ENCODE results near the gene C2CD2.

Gene C2CD2

DNA sequence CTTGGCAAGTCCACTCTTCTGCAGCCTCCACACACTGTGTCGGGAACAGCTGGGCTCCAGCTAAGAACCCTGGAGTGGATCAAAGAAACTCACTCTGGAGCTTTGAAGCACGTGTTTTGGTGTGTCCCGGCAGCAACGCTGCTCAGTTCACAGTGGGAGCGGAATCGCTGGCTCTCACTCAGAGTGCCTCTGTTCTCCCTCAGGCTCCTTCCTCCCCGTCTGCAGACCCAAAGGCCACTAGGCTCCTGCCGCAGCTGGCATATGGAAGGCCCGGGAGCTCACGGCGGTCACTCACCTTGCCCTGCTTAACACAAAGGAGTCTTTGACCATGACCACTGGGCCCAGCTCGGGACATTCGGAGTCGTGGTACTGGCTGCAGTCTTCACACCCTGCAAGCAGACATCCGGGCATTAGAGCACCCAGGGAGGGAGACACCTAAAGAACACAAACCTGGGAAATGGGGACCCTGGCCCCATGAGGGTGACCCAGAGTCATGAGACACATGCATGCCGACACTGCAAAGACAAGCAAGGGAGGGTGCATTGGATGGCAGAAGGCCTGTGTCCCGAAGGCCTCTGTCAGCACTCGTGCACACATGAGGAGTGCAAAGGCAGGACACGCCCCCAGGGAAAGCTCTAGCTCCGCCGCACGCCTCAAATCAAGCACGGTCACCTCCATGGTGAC, 94.4 kb downstream of the C2CD2 start:
- DNase-seq = no peak

DNA sequence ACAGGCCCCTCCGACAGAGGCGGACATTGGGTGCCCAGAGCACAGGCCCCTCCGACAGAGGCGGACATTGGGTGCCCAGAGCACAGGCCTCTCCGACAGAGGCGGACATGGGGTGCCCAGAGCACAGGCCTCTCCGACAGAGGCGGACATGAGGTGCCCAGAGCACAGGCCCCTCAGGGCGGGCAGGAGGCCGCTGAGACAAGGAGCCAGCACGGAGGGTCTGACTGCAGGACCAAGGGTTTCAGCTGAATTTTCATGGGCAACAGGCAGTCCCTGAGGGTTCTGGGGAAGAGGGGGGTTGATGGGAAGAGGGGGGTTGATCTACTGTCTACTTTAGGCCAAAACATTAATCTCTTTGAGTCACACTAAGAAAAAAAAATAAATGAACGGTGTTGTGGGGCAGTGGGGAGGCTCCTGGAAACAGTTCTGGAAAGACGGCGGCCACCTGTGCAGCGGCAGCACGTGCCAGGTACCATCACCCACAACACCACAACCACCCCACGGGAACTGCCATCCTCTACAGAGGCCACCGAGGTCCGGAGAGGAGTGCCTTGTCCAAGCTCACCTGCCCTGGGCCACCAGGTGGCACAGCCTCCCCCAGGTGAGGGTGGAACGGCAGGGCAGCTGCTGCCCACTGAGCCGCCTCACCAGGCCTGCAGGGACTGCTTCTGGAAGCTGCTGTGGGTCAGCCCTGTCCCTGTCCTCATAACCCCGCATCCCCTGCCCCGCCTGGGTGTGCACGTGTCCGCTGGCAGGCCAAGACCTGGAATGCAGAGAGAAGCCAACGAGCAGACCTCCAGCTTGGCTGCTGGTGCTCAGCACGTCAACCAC, 95.1 kb downstream of the C2CD2 start:
- DNase-seq = no peak

GRCh38 chr21:41857771-41858300, 96.0 kb downstream of the C2CD2 start:
- DNase-seq = no peak

- no peak for DNase-seq
These were observed 97.2 kb downstream of the C2CD2 start for GRCh38 chr21:41856572-41856971.

- DNase-seq = no peak
These were observed 99.3 kb downstream of the C2CD2 start for GRCh38 chr21:41854426-41854995.

DNA sequence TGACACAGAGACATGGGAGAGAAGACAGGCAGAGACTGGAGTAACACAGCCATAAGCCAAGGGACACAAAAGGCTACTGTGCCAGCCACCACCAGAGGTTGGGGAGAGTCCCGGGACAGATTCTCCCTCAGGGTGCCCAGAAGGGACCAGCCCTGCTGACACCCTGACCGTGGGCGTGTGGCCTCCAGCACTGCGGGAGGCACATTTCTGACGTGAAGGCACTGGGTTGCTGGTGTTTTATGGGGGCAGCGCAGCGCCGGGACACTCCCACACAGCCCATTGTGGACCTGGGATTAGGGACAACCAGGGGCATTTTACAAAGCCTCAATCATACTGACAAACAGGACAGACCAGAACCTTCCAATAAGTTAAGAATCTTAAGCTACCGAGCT, 100.9 kb downstream of the C2CD2 start:
- no peak for DNase-seq

DNA sequence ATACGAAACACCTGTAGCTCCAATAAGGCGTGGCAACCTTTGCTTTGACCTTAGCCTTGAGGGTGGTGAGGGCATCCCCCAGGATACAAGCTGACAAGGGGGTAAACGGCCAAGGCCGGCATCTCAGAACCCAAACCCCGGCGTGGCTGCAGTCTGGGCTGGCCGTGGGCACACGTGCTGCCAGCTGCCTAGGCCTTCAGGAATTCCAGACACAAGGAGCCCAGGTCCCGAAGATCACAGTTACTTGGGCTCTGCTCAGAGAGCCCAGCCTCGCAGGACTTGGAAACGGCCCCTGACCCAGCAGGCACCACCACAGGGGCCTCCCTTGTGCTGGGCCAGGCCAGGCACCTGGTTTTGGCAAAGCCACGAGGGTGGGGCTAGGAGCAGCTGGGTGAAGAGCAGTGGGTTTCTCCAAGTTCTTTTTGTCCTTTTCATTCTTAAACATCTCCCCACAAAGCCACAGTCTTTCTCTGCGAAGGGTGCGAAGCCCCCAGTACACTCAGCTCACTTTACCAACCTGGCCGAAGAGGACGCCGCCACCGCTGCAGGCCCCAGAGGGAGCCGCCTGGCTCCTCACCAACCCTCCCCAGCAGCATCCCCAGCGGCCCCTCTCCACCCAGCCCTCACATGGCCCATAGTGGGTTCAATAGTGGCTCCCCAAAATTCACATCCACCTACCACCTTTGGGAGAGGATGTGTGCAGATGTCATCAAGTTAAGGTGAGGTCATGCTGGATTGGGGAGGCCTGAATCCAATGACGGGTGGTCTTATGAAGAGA, 101.5 kb downstream of the C2CD2 start:
- no peak for DNase-seq

- no peak for DNase-seq
These were observed 102.6 kb downstream of the C2CD2 start for GRCh38 chr21:41851090-41851790.

DNA sequence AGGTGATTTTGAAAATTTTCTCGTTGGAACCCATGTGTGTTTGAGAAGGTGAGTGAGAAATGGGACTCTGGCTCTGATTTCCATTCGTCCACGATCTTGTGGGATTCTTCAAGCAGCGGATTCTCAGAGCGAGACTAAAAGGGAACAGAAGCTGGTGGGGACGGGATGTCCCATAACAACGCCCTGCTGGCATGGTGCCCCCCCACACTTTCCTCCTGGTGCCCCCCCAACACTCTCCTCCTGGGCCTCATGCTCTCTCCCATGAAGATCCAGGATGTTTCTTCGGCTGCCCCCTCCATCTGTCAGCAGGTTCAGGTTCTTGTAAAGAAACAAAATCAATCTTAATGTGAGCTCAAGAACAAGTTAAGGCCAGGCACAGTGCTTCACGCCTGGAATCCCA, 103.7 kb downstream of the C2CD2 start:
- DNase-seq = no peak

DNA sequence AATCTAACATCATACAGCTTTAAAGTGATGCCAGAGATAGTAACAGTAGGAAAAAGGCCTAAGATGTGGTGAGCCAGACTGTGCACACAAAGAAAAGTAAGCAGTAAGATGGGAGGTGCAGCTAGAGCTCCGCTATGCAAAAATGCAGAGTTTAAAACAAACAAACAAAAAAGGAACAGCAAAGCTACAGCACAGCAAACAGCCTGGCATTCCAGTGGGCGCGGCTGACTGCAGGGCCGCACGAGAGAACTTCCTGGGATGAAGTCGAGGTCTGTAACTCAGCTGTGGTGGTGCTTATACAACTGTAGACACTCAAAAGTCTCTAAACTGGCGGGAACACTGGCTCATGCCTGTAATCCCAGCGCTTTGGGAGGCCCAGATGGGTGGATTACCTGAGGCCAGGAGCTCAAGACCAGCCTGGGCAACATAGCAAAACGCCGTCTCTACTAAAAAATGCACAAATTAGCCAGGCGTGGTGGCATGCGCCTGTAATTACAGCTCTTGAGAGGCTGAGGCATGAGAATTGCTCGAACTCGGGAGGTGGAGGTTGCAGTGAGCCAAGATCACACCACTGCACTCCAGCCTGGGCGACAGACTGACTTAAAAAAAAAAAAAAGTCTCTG, 104.7 kb downstream of the C2CD2 start:
- no peak for DNase-seq

GRCh38 chr21:41848533-41848932, 105.3 kb downstream of the C2CD2 start:
- DNase-seq = no peak

DNA sequence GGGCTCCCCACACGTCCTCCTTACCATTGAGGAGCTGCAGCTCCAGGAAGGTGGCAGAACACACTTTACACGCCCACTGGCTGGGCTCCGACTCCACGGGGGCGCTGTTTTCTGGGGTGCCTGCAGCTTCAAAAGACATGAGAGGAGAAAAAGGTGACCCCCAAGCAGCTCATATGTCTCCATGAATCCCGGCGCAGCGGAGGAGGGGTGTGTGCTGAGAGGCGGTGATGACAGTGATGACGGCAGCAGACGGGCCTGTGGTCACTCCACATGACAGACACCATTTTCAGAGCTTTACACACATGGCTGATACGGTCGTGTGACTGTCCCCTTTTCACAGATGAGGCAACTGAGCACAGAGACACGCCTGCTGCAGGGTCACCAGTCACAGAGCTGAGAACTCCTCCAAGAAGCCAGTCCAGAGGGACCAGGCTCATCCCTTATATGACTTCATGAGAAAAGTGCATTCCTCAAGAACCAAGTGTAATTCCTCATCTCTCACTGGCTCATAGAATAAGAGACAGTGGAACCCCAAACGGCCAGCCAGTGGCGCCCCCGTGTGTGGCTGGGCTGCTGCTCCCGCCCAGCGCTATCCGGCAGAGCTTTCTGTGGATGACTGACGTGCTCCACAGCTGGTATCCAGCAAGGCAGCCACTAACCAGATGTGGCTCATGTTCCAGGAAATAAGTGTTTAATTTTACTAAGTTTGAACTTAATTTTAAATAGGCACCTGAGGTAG, 106.6 kb downstream of the C2CD2 start:
- DNase-seq = no peak

DNA sequence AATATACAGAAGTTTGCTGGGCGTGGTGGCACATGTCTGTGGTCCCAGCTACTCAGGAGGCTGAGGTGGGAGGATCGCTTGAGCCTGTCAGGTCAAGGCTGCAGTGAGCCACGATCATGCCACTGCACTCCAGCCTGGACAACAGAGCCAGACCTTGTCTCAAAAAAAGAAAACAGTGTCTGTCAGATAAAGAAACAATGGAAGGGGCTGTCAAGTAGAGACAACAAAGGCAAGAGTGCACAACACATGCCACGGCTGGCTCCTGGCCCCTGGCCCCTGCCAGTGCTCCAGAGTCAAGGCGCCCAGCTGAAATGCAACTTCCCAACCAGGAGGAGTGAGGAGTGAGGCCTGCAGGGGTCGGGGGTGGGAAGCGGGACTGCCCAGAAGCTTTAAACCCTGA, 107.3 kb downstream of the C2CD2 start:
- no peak for DNase-seq

GRCh38 chr21:41846033-41846317, 107.8 kb downstream of the C2CD2 start:
- DNase-seq = no peak

DNA sequence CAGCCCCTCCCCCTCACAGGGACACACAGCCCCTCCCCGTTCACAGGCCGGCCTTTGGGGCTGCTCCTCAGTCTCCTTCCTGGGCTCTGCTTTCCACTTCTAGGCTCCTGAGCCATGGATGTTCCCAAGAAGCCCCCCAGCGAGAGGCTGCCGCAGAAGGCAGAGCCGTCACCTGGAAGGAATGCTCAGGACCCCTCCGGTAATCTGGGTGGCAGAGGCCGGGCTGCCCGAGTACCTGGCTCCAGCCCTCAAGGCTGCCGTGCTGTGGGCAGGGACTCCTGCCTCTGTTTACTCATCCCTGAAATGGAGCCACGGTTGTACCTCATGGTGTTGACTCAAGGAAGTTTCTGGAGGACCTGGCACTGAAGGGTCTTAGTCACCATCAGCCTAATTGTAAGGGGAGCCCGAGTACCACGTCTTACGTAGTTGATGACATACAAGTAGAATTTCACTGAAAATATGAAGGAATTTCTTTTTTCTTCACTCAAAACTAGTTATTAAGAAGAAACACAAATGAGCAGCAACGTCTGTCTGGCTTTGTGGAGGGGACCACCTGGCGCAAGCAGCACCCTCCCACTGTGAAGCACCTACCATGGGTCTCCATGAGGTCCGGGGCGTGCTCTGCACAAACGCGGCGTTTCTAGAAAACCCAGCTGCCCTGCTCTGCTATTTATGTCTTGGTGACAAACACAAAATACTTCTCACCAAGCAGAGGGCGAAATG, 108.3 kb downstream of the C2CD2 start:
- DNase-seq = no peak

DNA sequence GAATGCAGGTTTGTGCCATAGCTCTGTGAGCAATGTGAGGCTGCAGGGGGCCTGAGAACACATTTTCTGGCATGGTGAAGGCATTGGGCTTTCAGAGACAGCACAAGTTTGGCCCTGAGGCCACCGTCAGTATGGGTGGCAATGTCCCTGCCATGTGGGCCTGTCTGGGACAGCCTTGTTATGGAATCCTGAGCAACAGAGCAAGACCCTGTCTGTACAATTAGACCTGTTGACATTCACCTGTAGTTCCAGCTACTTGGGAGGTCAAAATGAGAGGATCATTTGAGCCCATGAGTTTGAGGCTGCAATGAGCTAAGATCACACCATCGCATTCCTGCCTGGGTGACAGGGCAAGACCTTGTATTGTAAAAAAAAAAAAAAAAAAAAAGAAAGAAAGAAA, 110.2 kb downstream of the C2CD2 start:
- no peak for DNase-seq

- no peak for DNase-seq
These were observed 112.9 kb downstream of the C2CD2 start for GRCh38 chr21:41840880-41841279.

DNA sequence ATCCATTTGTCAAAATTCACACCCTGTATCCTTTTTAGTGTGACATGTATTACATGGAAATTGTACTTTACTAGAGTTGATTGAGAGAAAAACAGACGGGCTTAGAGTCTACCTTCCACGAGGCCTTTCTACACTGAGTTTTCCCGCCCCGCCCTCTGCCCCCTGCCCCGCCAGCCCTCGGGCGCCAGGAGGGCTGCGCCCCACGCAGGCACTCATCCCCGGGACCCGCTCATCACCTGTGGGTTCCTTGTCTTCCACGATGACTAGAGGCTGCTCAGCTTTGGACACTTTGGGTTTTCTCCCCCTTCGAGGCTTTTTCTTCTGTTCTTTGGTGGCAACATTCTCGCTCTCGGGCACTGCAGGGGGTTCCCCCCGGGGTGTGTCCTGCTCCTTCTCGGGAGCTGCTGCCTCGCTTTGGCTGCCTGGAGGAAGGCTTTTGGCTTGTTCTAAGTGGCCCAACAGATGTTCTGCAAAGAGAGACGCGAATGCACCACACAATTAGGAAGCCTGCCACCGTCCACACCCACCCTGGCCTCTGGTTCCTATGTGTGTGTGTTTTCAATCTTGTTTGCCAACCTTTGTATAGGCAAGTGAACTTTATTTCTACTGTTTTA, 114.3 kb downstream of the C2CD2 start:
- DNase-seq = no peak

GRCh38 chr21:41837756-41838297, 116.0 kb downstream of the C2CD2 start:
- no peak for DNase-seq
